GM23338 (cell line): ENCODE data around the gene L3MBTL2.

Experiments used
- POLR2AphosphoS5 ChIP-seq: IDR thresholded peaks from 2 replicates; pipeline ENCODE4 v1.6.1; 2016; ENCODE audit warnings: antibody characterized with exemption, low read depth
- TF ChIP-seq, protein P1 (sequence below), 2 experiments: fragments of 200-600 bp in 1 of 2; sonication (generic) in 1 of 2; conservative IDR thresholded peaks; 2 replicates each; pipeline versions ENCODE4 v1.5.1 to v1.6.1; 2016 to 2017; ENCODE audit warnings: antibody characterized with exemption in 2 of 2, low read depth in 2 of 2, mild to moderate bottlenecking in 2 of 2, moderate library complexity in 1 of 2

DNA sequence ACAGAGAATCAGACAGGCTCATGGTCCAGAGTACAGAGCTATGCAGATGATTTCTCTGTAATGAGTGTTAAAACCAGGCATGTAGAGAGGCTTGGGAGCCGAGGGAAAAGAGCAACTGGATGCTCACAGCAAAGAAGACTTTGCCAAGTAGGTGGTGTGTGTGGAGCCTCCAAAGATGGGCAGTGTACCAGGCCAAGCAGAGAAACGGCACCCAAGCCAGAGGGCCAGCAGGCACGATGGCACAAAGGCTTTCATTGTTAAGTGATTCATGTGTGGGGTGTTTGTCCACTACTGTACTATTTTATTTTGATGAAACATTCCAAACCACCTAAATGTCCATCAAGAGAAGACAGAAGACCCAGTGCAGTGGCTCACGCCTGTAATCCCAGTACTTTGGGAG lies 69.7 kb downstream of the L3MBTL2 start:
- no peak for TF ChIP-seq POLR2AphosphoS5
- TF ChIP-seq, protein P1, sequence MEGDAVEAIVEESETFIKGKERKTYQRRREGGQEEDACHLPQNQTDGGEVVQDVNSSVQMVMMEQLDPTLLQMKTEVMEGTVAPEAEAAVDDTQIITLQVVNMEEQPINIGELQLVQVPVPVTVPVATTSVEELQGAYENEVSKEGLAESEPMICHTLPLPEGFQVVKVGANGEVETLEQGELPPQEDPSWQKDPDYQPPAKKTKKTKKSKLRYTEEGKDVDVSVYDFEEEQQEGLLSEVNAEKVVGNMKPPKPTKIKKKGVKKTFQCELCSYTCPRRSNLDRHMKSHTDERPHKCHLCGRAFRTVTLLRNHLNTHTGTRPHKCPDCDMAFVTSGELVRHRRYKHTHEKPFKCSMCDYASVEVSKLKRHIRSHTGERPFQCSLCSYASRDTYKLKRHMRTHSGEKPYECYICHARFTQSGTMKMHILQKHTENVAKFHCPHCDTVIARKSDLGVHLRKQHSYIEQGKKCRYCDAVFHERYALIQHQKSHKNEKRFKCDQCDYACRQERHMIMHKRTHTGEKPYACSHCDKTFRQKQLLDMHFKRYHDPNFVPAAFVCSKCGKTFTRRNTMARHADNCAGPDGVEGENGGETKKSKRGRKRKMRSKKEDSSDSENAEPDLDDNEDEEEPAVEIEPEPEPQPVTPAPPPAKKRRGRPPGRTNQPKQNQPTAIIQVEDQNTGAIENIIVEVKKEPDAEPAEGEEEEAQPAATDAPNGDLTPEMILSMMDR (conservative IDR thresholded peaks at IDR 0.05; ENCODE audit: low read depth in 2 of 2) = no peak
